Measurements from ENCODE around the gene RNU1-1. TPM values are rescaled to one million over a fixed set of nuclear protein-coding genes. Genes with fewer than 3 reads are reported as not detected.
"Not testable (repeated sequence)": the region's sequence is repeated elsewhere in the genome, so short reads cannot be mapped to it uniquely, and the experiment has no call there.

The RNU1-1 gene
- total and polyA plus RNA-seq, 7 experiments from 2014 or later, result 2,341 to 4,458 (median 3,337) TPM; not detected in 2

GRCh38 chr1:16489195-16489880 lies 24.7 kb downstream of the RNU1-1 start:
- H3K27me3 Mint-ChIP-seq; H3K27ac Mint-ChIP-seq; ATAC-seq; H3K27me3 ChIP-seq (ENCODE audit: control insufficient read depth in 2 of 2, insufficient read depth in 2 of 2, low read length in 2 of 2); H3K27ac ChIP-seq (ENCODE audit: low read depth, low read length); H3K36me3 Mint-ChIP-seq; H3K4me1 ChIP-seq (ENCODE audit: control insufficient read depth in 2 of 2, insufficient read depth in 2 of 2, low read length in 2 of 2); CTCF ChIA-PET; H3K9me3 ChIP-seq (ENCODE audit: control insufficient read depth in 2 of 3, low read length in 3 of 3); H3K4me3 Mint-ChIP-seq; DNase-seq; H3K9me3 Mint-ChIP-seq; H3K4me3 ChIP-seq (ENCODE audit: low read length); intact Hi-C loops (cut with micrococcal nuclease): not testable (repeated sequence)
- peaks cover 0 to 12% (median 2%) of the 10 kb centered on the region in 7 donors for H3K4me1 Mint-ChIP-seq
- H3K36me3 ChIP-seq (ENCODE audit: control insufficient read depth in 2 of 3, insufficient read depth in 3 of 3, low read length in 3 of 3), result peaks cover 0 to 30% (median 6%) of the 10 kb centered on the region in 3 experiments
- POLR2A ChIA-PET, result interaction anchor here (0.5 to 1.6 kb wide), 2 partner anchors 9 to 118 kb away, joined by 4 to 6 read pairs; no protein-coding TSS in a partner anchor

DNA sequence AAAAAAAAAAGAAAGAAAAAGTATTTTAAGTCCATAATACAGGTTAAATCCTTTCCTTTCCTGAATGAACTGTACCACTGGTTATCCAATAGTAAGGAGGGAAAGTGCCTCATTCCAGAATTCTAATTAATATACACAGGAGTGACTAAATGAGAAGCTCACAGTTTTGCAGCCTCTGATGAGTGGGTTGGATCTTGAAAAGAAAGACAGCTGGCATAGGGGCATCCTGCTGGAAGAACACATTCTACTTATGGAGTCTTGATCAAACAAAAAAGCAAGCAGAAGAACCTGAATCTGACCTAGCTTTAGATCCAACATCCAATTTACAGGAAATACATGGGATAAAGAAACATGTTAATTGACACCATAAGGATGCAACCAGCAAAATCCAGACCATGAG lies 27.1 kb downstream of the RNU1-1 start:
- intact Hi-C loops (cut with micrococcal nuclease); H3K27ac ChIP-seq (ENCODE audit: low read depth, low read length); H3K9me3 ChIP-seq (ENCODE audit: control insufficient read depth in 2 of 3, low read length in 3 of 3); CTCF ChIA-PET; H3K27ac Mint-ChIP-seq; H3K4me3 ChIP-seq (ENCODE audit: low read length); H3K4me1 Mint-ChIP-seq; ATAC-seq; H3K27me3 Mint-ChIP-seq; DNase-seq; H3K9me3 Mint-ChIP-seq; H3K27me3 ChIP-seq (ENCODE audit: control insufficient read depth in 2 of 2, insufficient read depth in 2 of 2, low read length in 2 of 2); H3K36me3 Mint-ChIP-seq; H3K4me3 Mint-ChIP-seq; H3K4me1 ChIP-seq (ENCODE audit: control insufficient read depth in 2 of 2, insufficient read depth in 2 of 2, low read length in 2 of 2); POLR2A ChIA-PET: not testable (repeated sequence)
- H3K36me3 ChIP-seq (ENCODE audit: control insufficient read depth in 2 of 3, insufficient read depth in 3 of 3, low read length in 3 of 3), result peaks cover 0 to 41% (median 6%) of the 10 kb centered on the region in 3 experiments

GRCh38 chr1:16486316-16486715 lies 27.8 kb downstream of the RNU1-1 start:
- H3K4me3 Mint-ChIP-seq; H3K27me3 ChIP-seq (ENCODE audit: control insufficient read depth in 2 of 2, insufficient read depth in 2 of 2, low read length in 2 of 2); intact Hi-C loops (cut with micrococcal nuclease); CTCF ChIA-PET; H3K27ac Mint-ChIP-seq; ATAC-seq; H3K9me3 Mint-ChIP-seq; H3K4me3 ChIP-seq (ENCODE audit: low read length); H3K4me1 Mint-ChIP-seq; H3K27me3 Mint-ChIP-seq; H3K27ac ChIP-seq (ENCODE audit: low read depth, low read length); POLR2A ChIA-PET; H3K9me3 ChIP-seq (ENCODE audit: control insufficient read depth in 2 of 3, low read length in 3 of 3); DNase-seq; H3K4me1 ChIP-seq (ENCODE audit: control insufficient read depth in 2 of 2, insufficient read depth in 2 of 2, low read length in 2 of 2): not testable (repeated sequence)
- peaks cover 0 to 11% (median 0%) of the 10 kb centered on the region in 5 donors for H3K36me3 Mint-ChIP-seq
- H3K36me3 ChIP-seq (ENCODE audit: control insufficient read depth in 2 of 3, insufficient read depth in 3 of 3, low read length in 3 of 3), result peaks cover 0 to 47% (median 6%) of the 10 kb centered on the region in 3 experiments

DNA sequence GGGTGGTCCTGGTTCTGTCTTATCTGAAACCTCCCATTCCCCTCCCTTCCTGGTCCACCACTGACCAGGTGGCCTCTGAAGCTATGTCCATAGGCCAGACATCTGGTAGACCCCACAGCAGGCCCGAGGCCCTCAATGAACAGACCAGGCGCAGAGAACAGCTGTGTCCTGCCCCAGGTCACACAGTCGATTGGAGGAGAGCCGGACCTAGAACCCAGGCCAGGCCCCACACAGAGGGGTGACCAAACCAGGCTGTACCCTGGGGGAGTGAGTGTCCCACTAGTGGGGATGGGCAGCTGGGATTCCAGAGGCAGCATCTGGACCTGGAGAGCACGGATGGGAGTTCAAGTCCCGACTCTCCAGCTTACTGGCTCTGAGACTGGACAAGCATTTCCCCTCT lies 29.2 kb downstream of the RNU1-1 start:
- Histone ChIP-seq H3K36me3 (ENCODE audit: control insufficient read depth in 2 of 3, insufficient read depth in 3 of 3, low read length in 3 of 3) (peaks cover 0 to 53% (median 6%) of the 10 kb centered on the region in 3 experiments), H3K27ac (ENCODE audit: low read depth, low read length) (no peak overlapping the region), H3K27me3 (ENCODE audit: control insufficient read depth in 2 of 2, insufficient read depth in 2 of 2, low read length in 2 of 2) (no peaks in the 10 kb centered on the region), H3K4me1 (ENCODE audit: control insufficient read depth in 2 of 2, insufficient read depth in 2 of 2, low read length in 2 of 2) (no peaks in the 10 kb centered on the region), H3K9me3 (ENCODE audit: control insufficient read depth in 2 of 3, low read length in 3 of 3) (no peaks in the 10 kb centered on the region), H3K4me3 (ENCODE audit: low read length) (no peak overlapping the region)
- peaks cover 0 to 15% (median 6%) of the 10 kb centered on the region in 5 donors for H3K36me3 Mint-ChIP-seq
- H3K4me3 Mint-ChIP-seq, result no peak overlapping the region
- no peaks in the 10 kb centered on the region for H3K27me3 Mint-ChIP-seq
- peaks cover 0 to 6% (median 0%) of the 10 kb centered on the region in 7 donors for H3K4me1 Mint-ChIP-seq
- DNase-seq, result no peak
- no peak overlapping the region for H3K27ac Mint-ChIP-seq
- intact Hi-C loops (cut with micrococcal nuclease), result no loop called here
- POLR2A ChIA-PET, result interaction anchor here (0.7 kb wide), 1 partner anchor 12 kb away, joined by 3 read pairs; no protein-coding TSS in a partner anchor
- CTCF ChIA-PET, result no interaction called here
- no peak for ATAC-seq
- no peaks in the 10 kb centered on the region for H3K9me3 Mint-ChIP-seq

GRCh38 chr1:16484501-16484835 lies 29.6 kb downstream of the RNU1-1 start:
- peaks cover 0 to 14% (median 6%) of the 10 kb centered on the region in 5 donors for H3K36me3 Mint-ChIP-seq
- H3K4me3 Mint-ChIP-seq, result no peak overlapping the region
- intact Hi-C loops (cut with micrococcal nuclease), result no loop called here
- ChIA-PET CTCF (no interaction called here), POLR2A (interaction anchor here (0.7 kb wide), 1 partner anchor 12 kb away, joined by 3 read pairs; no protein-coding TSS in a partner anchor)
- H3K9me3 Mint-ChIP-seq, result no peaks in the 10 kb centered on the region
- Histone ChIP-seq H3K9me3 (ENCODE audit: control insufficient read depth in 2 of 3, low read length in 3 of 3) (no peaks in the 10 kb centered on the region), H3K36me3 (ENCODE audit: control insufficient read depth in 2 of 3, insufficient read depth in 3 of 3, low read length in 3 of 3) (peaks cover 0 to 50% (median 6%) of the 10 kb centered on the region in 3 experiments), H3K27me3 (ENCODE audit: control insufficient read depth in 2 of 2, insufficient read depth in 2 of 2, low read length in 2 of 2) (no peaks in the 10 kb centered on the region), H3K27ac (ENCODE audit: low read depth, low read length) (no peak overlapping the region), H3K4me3 (ENCODE audit: low read length) (no peak overlapping the region), H3K4me1 (ENCODE audit: control insufficient read depth in 2 of 2, insufficient read depth in 2 of 2, low read length in 2 of 2) (no peaks in the 10 kb centered on the region)
- DNase-seq (no peak), ATAC-seq (no peak)
- H3K27me3 Mint-ChIP-seq, result no peaks in the 10 kb centered on the region
- no peak overlapping the region for H3K27ac Mint-ChIP-seq
- H3K4me1 Mint-ChIP-seq, result peaks cover 0 to 6% (median 0%) of the 10 kb centered on the region in 7 donors

DNA sequence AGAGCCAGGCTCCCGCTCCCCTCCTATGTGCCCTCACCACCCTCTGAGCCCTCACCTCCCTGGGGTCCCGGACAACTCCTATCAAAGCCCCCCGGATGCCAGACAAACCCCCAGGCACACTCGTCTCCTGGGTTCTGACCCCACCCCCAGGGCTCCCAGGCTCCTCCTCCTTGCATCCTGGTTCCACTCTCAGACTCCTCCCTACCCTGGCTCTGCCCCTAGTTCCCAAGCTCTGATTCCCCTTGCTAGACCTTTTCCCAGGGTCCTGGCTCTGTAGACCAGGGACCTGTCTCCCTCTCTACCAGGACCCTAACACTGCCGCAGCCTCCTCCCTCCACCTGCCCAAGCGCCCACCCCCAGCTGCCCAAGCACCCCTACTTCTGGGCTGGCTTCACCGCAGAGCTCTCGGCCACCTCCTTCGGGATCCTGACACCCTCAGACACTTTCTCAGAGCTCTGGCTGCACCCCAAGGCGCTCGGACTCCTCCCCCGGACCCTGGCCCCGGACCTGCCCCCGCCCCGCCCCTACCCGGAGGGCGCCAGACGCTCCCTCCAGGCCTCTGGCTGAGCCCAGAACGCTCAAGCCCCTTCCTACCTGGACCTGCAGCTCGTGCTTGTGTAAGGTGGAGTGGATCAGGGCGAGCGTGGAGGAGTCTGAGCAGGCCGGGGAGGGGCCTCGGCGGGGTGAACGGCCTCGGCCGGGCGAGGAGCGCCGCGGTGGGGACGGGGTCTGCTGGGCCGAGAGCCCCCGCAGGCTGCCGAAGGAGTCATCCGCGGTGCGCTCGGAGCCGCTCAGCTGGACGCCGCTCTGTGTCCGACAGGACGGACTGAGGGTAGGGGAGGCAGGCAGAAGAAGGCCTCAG lies 30.2 kb downstream of the RNU1-1 start:
- ATAC-seq; CTCF ChIA-PET; H3K27ac ChIP-seq (ENCODE audit: low read depth, low read length); H3K27me3 ChIP-seq (ENCODE audit: control insufficient read depth in 2 of 2, insufficient read depth in 2 of 2, low read length in 2 of 2); H3K4me3 Mint-ChIP-seq; intact Hi-C loops (cut with micrococcal nuclease); H3K4me3 ChIP-seq (ENCODE audit: low read length); H3K4me1 ChIP-seq (ENCODE audit: control insufficient read depth in 2 of 2, insufficient read depth in 2 of 2, low read length in 2 of 2); H3K27me3 Mint-ChIP-seq; H3K4me1 Mint-ChIP-seq; H3K27ac Mint-ChIP-seq; H3K9me3 ChIP-seq (ENCODE audit: control insufficient read depth in 2 of 3, low read length in 3 of 3); DNase-seq; H3K9me3 Mint-ChIP-seq: not testable (repeated sequence)
- peaks cover 0 to 11% (median 6%) of the 10 kb centered on the region in 5 donors for H3K36me3 Mint-ChIP-seq
- POLR2A ChIA-PET, result interaction anchor here (0.7 kb wide), 1 partner anchor 11 kb away, joined by 3 read pairs; no protein-coding TSS in a partner anchor
- H3K36me3 ChIP-seq (ENCODE audit: control insufficient read depth in 2 of 3, insufficient read depth in 3 of 3, low read length in 3 of 3), result peaks cover 0 to 50% (median 6%) of the 10 kb centered on the region in 3 experiments
